Ureter (tissue), 1 donor: ENCODE data around the gene THRB. TPM values are rescaled to one million over a fixed set of nuclear protein-coding genes. Genes with fewer than 3 reads are reported as not detected.

Source experiments
- DNase-seq: peaks from one replicate; pipeline ENCODE4 v3.0.0-alpha.2; 2020; ENCODE audit warnings: low spot score
- total RNA-seq: library from RNA; stranded (reverse); gene quantifications from one replicate; pipeline ENCODE4 v1.2.4, GENCODE V29; 2023
- donor health status: DM: yes; HTN: yes; CAD: no.

The THRB gene
- total RNA-seq, 1 donor from 2014 or later: 36.8 TPM

DNA sequence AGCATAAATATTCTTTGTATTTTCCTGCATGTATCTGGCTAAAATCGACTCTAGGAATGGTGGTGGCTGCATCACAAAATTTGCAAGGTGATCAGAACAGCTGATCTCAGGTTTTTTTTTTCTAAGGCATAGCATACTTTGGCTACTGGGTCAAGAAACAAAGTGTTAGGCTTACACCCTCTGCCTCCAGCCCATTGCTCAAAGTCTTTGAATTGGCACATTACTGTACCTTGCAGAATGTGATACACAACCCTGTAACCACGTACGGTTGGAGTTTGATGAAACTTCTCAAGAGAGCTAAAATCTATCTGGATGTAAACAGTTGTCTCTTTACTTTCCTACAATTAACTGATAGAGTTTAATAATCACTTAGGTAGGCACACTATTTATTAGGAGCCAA lies 188.1 kb downstream of the THRB start:
- no peak for DNase-seq

DNA sequence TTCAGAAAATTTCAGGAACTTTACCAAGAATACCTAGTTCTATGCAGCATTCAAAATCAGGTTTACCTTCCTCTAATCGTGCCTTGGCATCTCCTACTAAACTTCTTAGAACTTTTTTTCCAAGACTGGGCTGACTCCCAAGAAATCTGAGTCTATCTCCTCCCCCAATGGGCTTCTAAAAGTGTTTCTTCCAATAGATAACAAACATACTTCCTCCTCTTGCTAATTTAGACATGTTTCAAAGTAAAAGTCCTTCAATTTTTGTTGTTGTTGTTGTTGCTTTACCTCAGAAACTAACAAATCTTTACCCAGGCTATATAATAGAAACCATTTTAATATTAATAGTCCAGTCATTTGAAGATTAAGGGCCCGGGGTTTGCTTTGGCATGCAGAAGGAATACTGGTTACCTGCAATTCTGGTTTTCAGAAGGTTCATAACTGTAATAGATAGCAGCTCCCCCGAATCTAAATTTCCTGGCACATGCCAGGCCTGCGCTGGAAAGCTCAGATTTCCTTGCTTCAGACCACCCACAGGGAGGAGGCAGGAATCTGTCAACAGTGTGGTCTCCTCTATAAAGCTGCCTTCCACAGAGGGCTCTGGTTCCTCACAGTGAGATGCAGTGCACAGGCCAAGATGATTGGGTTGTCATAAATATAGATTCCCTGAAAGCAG lies 188.7 kb downstream of the THRB start:
- DNase-seq: no peak

DNA sequence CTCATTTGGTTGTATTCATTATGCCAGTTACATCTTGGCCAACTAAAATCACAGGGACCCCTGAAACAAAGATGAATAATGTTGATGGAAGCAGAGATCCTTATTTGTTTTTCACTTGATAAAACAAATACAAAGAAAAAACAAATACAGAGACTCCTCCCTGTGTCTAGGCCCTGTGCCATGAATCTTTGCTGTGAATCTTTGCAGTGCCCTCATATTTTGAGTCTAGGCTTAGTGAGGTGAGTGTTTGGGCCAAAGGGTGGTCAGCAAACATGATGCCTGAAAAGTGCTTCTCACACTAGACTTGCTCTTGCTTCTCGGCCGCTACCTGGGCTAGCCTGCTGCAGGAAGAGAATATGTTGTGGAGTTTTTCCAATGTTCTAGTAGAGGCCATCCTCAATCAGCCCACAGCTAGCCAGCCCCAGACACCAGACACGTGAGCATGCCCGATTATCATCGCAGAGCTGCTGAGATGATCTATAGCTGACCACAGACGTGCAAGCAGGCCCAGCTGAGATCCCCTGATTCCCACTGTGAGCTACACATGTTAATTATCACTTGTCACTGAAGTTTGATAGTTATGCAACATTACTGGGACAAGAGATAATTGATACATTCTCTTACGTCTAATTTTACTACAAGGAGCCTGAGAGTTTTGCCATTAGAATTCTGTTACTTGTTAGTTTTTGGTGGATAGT lies 191.4 kb downstream of the THRB start:
- DNase-seq: no peak

GRCh38 chr3:24302396-24302795 lies 192.3 kb downstream of the THRB start:
- DNase-seq: no peak

- no peak for DNase-seq
Observed at GRCh38 chr3:24300949-24301348, 193.7 kb downstream of the THRB start.

DNA sequence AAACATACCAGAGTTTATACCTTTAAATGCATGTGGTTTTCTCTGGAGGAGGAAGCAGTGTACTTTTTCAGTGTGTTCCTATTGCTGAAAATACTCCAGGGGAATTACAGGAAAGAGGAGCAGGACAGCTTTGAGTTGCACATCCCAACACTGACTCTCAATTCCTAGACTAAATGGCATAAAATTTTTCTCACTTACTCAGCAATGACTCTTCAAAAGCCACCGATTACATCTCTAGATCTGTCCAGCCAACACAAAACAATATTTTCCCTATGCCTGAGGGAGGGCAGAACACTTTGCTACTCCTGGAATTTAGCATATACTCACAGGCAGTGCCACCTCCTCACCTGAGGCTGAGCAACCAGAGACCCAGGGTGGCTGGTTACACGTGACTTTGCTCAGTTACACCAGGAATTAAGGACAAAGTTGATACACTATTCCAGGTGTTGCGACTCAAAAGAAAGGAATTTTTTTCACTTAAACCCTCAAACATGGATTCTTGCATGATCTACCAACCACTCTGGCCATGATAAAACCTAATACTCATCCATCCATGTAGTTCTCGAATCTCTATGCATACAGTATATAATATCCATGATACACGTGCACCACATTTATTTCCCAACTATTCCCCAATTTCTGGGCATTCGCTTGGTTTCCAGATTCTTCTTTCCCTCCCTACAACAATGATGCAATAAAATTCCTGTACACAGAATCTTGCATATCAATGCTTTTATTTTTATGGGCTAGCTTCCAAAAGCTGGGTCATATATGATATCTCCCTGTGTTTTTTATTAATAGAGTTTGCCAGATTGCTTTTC lies 194.6 kb downstream of the THRB start:
- no peak for DNase-seq

- no peak for DNase-seq
Observed at GRCh38 chr3:24299246-24299805, 195.3 kb downstream of the THRB start.

- DNase-seq: no peak
Observed at GRCh38 chr3:24296441-24297205, 198.0 kb downstream of the THRB start.

DNA sequence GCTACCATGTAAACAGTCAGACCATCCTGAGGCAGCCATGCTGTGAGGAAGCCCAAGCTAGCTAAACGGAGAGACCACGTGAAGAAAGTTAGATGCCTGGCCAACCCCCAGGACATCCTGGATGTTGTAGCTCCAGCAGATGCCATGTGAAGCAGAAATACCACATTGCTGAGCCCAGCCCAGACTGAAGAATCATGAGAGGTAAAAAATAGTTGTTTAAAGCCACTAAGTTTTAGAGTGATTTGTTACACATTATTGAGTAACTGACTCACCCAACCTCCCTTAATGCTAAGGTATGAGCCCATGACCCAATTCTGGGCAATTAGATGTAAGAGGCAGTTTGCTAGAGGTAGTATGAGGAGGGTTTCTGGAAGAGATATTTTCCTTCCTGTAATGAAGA lies 200.5 kb downstream of the THRB start:
- no peak for DNase-seq

DNA sequence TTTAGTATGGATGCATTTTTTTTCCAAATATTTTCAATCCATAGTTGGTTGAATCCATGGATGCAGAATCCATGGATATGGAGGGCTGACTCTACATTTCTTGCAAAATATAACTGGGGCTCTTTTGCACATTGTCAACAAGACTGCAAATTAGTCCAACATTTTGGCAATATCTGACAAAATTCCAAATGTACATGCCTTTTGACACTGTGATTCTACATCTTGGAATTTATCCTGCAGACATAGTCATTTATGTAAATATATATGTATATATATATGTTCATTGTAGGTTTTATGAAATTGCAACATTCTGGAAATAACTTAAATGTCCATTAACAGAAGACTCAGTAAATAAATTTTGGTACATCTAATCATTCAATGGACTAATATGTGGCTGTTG lies 203.0 kb downstream of the THRB start:
- DNase-seq: no peak

GRCh38 chr3:24290596-24290995 lies 204.1 kb downstream of the THRB start:
- DNase-seq: no peak

- DNase-seq: no peak
Observed at GRCh38 chr3:24288496-24289236, 206.0 kb downstream of the THRB start.

GRCh38 chr3:24287755-24288450 lies 206.7 kb downstream of the THRB start:
- DNase-seq: no peak

DNA sequence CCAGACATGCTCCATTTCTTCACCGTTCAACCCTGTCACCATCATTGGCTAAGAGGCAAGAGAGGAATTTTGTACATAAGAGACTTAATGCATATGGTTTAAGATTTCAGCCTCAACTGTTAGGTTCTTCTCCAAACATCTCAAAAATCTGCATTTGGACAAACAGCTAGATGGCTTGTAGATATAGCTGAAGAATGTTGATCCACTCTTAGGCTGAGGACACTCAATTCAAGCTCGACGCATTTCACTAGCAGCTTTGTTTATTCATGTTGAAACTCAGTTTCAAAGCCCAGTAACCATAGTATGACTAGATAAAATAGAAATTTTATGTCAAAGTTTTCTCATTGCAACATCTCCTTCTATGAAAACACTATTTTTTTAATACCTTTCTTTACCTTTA lies 208.2 kb downstream of the THRB start:
- no peak for DNase-seq

DNA sequence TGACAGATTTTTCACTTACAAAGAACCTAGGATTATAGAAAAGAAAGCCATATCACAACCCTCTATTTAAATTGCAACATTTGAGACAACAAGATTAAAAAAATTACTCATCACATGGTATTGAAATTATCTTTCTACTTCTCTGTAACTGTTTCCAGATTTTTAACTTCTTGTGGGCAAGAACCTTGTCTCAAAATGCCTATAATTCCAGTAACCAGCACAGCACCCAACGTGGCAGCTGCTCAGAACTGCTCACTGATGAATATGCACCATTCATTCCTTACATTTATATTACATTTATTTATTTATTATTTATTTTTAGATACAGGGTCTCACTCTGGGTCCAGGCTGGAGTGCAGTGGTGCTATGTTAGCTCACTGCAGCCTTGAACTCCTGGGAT lies 216.1 kb downstream of the THRB start:
- DNase-seq: no peak

GRCh38 chr3:24273491-24273890 lies 221.2 kb downstream of the THRB start:
- no peak for DNase-seq

GRCh38 chr3:24272875-24273274 lies 221.8 kb downstream of the THRB start:
- no peak for DNase-seq

- no peak for DNase-seq
Observed at GRCh38 chr3:24272408-24272807, 222.2 kb downstream of the THRB start.

GRCh38 chr3:24271228-24271627 lies 223.4 kb downstream of the THRB start:
- DNase-seq: no peak

DNA sequence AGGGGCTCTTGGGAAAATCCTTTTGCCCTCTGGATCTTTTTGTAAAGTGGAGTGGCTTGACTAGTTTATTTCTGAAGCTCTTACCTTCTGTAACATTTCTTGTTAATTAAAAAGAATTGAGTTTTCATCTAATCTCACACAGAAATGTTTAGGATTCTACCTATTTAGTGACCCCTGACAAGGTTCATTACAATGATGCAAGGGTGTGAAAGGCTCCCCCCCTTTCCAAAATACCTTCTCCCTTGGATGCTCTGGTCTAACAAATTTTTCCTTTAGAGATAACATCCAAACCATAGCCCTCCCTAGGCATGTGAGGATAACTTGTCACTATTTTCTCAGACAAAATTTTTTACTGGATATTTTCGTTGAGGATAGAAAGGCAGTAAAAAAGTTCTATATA lies 223.9 kb downstream of the THRB start:
- no peak for DNase-seq
